NCI-H2227 treated with DMSO at 0.1 percent for 48 hours (cell line): ENCODE measurements around the gene PPP4R1.

Experiments used
- DNase-seq: peaks from one replicate; lab custom pipeline; 2025; lab: John Stamatoyannopoulos, UW

PPP4R1 gene

DNA sequence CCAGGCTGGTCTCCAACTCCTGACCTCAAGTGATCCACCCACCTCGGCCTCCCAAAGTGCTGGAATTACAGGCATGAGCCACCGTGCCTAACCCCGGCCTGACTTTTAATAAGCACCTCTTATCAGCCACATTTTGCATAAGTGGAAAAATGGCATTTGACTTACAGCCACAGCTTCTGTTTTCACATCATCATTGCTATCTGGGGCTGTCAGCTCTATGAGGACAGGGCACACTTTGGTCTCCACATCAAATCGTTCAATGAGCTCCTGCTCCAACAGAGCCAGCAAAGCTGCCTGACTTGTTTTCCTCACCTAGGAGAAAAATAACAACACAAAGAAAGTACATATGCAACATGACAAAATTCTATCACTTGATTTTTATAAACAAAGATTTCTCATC is 26.4 kb downstream of the PPP4R1 start:
- DNase-seq = no peak

- no peak for DNase-seq
These were observed 27.5 kb downstream of the PPP4R1 start for GRCh38 chr18:9586814-9587213.

DNA sequence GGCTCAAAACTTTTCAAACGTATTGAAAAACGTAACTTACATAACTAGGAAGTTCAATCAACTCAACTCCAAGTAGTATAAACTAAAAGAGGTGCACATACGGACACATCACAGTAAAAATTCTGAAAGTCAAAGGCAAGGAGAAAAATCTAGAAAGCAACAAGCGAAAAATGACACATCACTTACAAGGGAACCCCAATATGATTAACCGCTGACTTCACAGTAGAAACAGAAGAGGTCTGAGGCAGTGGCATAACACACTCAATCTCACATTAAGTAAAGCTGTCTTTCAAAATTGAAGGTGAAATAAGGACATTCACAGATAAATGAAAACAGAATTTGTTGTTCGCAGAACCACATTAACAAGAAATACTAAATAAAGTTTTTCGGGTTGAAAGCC is 32.7 kb downstream of the PPP4R1 start:
- no peak for DNase-seq

GRCh38 chr18:9578306-9578705 is 36.1 kb downstream of the PPP4R1 start:
- peak; percentile 38 for DNase-seq

DNA sequence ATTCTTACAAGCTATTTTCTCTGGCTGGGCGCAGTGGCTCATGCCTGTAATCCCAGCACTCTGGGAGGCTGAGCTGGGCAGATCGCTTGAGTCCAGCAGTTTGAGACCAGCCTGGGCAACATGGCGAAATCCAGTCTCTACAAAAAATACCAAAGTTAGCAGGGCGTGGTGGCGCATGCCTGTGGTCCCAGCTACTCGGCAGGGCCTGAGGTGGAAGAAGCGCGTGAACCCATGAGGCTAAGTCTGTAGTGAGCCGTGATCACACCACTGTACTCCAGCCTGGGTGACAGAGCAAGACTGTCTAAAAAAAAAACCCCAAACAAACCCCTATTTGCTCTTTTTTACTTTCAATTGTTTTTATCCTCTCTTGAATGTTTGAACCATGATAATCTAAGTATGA is 37.0 kb downstream of the PPP4R1 start:
- DNase-seq = no peak

GRCh38 chr18:9575558-9575957 is 38.8 kb downstream of the PPP4R1 start:
- DNase-seq = peak; percentile 87

- no peak for DNase-seq
These were observed 39.8 kb downstream of the PPP4R1 start for GRCh38 chr18:9574473-9575115.

- DNase-seq = no peak
These were observed 42.8 kb downstream of the PPP4R1 start for GRCh38 chr18:9571546-9571945.

- DNase-seq = no peak
These were observed 44.1 kb downstream of the PPP4R1 start for GRCh38 chr18:9570255-9570654.

DNA sequence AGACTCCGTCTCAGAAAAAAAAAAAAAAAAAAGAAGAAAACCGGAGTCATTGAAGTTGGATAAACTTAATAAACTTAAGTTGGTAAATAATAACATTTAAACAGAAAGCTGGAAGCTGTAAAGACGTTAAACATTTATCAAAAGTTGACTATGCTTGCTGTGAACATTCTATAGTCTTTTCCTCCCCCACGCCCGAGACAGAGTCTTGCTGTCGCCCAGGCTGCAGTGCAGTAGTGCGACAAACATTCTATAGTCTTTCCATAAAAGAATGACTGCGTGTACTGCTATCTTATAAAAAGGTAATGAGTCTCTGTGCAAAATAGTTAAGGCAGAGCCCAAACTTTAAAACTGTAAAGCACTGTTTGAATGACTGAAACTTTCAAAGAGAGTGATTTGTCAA is 45.2 kb downstream of the PPP4R1 start:
- DNase-seq = no peak

- DNase-seq = no peak
These were observed 46.2 kb downstream of the PPP4R1 start for GRCh38 chr18:9568186-9568585.

DNA sequence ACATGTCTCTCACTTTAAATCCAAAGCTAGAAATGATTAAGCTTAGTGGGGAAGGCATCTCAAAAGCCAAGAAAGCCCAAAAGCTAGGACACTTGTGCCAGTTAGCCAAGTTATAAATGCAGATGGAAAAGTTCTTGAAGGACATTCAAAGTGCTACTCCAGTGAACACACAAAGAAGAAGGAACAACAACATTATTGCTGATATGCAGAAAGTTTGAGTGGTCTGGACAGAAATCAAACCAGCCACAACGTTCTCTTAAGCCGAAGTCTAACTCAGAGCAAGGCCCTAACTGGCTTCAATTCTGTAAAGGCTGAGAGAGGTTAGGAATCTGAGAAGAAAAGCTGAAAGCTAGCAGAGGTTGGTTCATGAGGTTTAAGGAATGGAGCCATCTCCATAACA is 49.0 kb downstream of the PPP4R1 start:
- DNase-seq = no peak

DNA sequence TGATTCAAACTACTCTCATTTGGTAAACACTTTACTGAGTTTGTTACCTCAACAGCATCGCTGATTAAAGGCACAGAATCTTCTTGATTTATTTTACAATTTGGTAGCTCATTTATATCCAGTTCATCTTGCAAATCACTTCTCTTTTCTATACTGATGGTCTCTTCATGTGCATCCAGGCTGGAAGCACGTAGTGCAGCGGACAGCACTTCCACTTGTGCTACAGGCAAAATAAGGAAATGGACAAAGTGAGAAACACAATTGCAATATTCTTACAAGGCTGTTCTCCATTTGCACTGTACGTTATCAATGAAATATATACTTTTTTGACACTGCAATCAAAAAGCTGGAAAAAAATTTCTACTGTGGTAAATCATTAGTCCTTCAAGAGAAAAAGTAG is 51.0 kb downstream of the PPP4R1 start:
- no peak for DNase-seq

- no peak for DNase-seq
These were observed 51.8 kb downstream of the PPP4R1 start for GRCh38 chr18:9562584-9562983.

GRCh38 chr18:9561759-9562158 is 52.6 kb downstream of the PPP4R1 start:
- no peak for DNase-seq

GRCh38 chr18:9559253-9559652 is 55.1 kb downstream of the PPP4R1 start:
- DNase-seq = no peak

GRCh38 chr18:9558387-9559064 is 55.8 kb downstream of the PPP4R1 start:
- DNase-seq = no peak

- no peak for DNase-seq
These were observed 57.0 kb downstream of the PPP4R1 start for GRCh38 chr18:9557250-9557943.

DNA sequence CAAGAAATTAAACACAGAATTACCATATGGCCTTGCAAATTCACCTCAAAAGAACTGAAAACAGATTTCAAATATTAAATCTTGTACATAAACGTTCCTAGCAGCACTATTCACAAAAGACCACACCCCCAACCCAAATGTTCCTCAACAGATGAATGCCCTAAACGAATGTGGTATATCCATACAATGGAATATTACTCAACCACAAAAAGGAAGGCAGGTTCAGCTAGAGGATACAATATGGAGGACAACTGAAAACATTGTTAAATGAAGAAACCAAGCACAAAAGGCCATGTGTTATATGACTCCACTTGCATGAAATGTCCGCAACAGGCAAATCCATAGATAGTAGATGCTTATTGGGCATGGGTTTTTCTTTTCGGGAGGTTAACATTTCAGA is 61.7 kb downstream of the PPP4R1 start:
- DNase-seq = no peak

- no peak for DNase-seq
These were observed 62.2 kb downstream of the PPP4R1 start for GRCh38 chr18:9552191-9552590.

DNA sequence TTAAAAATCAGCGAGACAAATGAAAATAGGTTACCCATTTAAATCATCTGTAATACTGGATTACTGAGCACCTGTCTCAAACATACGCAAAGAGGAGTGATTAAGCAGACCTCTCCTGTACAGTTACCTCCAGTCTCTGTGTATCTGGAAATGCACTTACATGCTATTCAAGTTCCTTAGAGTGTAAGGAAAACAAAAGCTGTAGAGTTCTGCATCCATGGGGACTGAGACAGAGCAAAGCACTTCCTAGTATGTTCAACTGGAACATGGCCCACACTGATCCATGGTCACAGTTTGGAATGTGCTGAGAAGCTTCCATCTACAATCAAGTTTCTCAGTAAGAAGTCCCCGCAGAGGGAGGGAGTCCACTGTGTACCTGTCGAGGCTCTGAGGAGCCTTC is 63.9 kb downstream of the PPP4R1 start:
- DNase-seq = no peak

- no peak for DNase-seq
These were observed 65.0 kb downstream of the PPP4R1 start for GRCh38 chr18:9549405-9549804.

- no peak for DNase-seq
These were observed 66.6 kb downstream of the PPP4R1 start for GRCh38 chr18:9547782-9548181.
